H9 (cell line): ENCODE measurements around the gene APBB2. TPM values are rescaled to one million over a fixed set of nuclear protein-coding genes. Genes with fewer than 3 reads are reported as not detected.

Source experiments
- DNase-seq: peaks from one replicate; pipeline ENCODE4 v3.0.0-alpha.2; 2017
- H2AFZ ChIP-seq: one replicate; pipeline ENCODE4 v1.6.1; 2013; ENCODE audit warnings: mild to moderate bottlenecking, low read length, control low read depth, moderate library complexity
- H2AK5ac ChIP-seq: 2 replicates; pipeline ENCODE4 v1.6.1; 2013; ENCODE audit warnings: low read length, control low read depth, mixed read lengths; ENCODE audit not compliant: insufficient read length
- H2BK120ac ChIP-seq: one replicate; pipeline ENCODE4 v1.6.1; 2013; ENCODE audit warnings: low read depth, mild to moderate bottlenecking, low read length, control low read depth, inconsistent platforms; ENCODE audit not compliant: poor library complexity, severe bottlenecking
- H2BK12ac ChIP-seq: 2 replicates; pipeline ENCODE4 v1.6.1; 2013; ENCODE audit warnings: low read length, control low read depth, mixed read lengths, low read depth; ENCODE audit not compliant: insufficient read length
- H2BK15ac ChIP-seq: 2 replicates; pipeline ENCODE4 v1.6.1; 2013; ENCODE audit warnings: low read depth, low read length, control low read depth
- H2BK20ac ChIP-seq: one replicate; pipeline ENCODE4 v1.6.1; 2013; ENCODE audit warnings: low read depth, mild to moderate bottlenecking, low read length, control low read depth, inconsistent platforms; ENCODE audit not compliant: poor library complexity, severe bottlenecking
- H2BK5ac ChIP-seq: 2 replicates; pipeline ENCODE4 v1.6.1; 2013; ENCODE audit warnings: low read length, control low read depth, mixed read lengths; ENCODE audit not compliant: insufficient read length
- H3K14ac ChIP-seq: 2 replicates; pipeline ENCODE4 v1.6.1; 2013; ENCODE audit warnings: low read length, control low read depth; ENCODE audit not compliant: insufficient read depth
- H3K18ac ChIP-seq: 2 replicates; pipeline ENCODE4 v1.6.1; 2013; ENCODE audit warnings: low read depth, mild to moderate bottlenecking, mixed read lengths, low read length, control low read depth; ENCODE audit not compliant: insufficient read length
- H3K23ac ChIP-seq: 2 replicates; pipeline ENCODE4 v1.6.1; 2013; ENCODE audit warnings: low read length, control low read depth, mixed read lengths, low read depth; ENCODE audit not compliant: insufficient read length
- H3K23me2 ChIP-seq: 2 replicates; pipeline ENCODE4 v1.6.1; 2013; ENCODE audit warnings: low read depth, mild to moderate bottlenecking, mixed read lengths, low read length, control low read depth; ENCODE audit not compliant: insufficient read length, poor library complexity, severe bottlenecking
- H3K27ac ChIP-seq: 2 replicates; pipeline ENCODE4 v1.5.1; 2013; ENCODE audit warnings: low read length, control low read depth, mixed read lengths, low read depth; ENCODE audit not compliant: insufficient read length
- H3K27me3 ChIP-seq: 2 replicates; pipeline ENCODE4 v1.6.1; 2013; ENCODE audit warnings: low read length, control low read depth, inconsistent platforms; ENCODE audit not compliant: insufficient read depth
- H3K4ac ChIP-seq: 2 replicates; pipeline ENCODE4 v1.6.1; 2013; ENCODE audit warnings: low read depth, mild to moderate bottlenecking, control low read depth, inconsistent platforms, low read length, moderate library complexity
- H3K4me1 ChIP-seq: 2 replicates; pipeline ENCODE4 v1.6.1; 2013; ENCODE audit warnings: low read length, control low read depth, inconsistent platforms; ENCODE audit not compliant: insufficient read depth
- H3K4me2 ChIP-seq: 2 replicates; pipeline ENCODE4 v1.6.1; 2013; ENCODE audit warnings: low read length, control low read depth, mixed read lengths; ENCODE audit not compliant: insufficient read length, insufficient read depth
- H3K56ac ChIP-seq: 2 replicates; pipeline ENCODE4 v1.6.1; 2013; ENCODE audit warnings: low read depth, mild to moderate bottlenecking, mixed read lengths, low read length, control low read depth; ENCODE audit not compliant: insufficient read length
- H3K79me1 ChIP-seq: 2 replicates; pipeline ENCODE4 v1.6.1; 2013; ENCODE audit warnings: low read depth, mild to moderate bottlenecking, moderate library complexity, low read length, control low read depth, inconsistent platforms; ENCODE audit not compliant: insufficient read depth, poor library complexity, severe bottlenecking
- H3K79me2 ChIP-seq: 2 replicates; pipeline ENCODE4 v1.6.1; 2013; ENCODE audit warnings: low read length, control low read depth, inconsistent platforms; ENCODE audit not compliant: insufficient read depth
- H3K9ac ChIP-seq: 2 replicates; pipeline ENCODE4 v1.6.1; 2013; ENCODE audit warnings: low read length, control low read depth, mixed read lengths; ENCODE audit not compliant: insufficient read length; ENCODE audit errors: extremely low read depth
- H3K9me3 ChIP-seq: one replicate; pipeline ENCODE4 v1.6.1; 2013; ENCODE audit warnings: low read depth, low read length, inconsistent platforms; ENCODE audit not compliant: control insufficient read depth
- H3T11ph ChIP-seq: one replicate; pipeline ENCODE4 v1.6.1; 2013; ENCODE audit warnings: mild to moderate bottlenecking, low read length, control low read depth, inconsistent platforms
- H4K20me1 ChIP-seq: one replicate; pipeline ENCODE4 v1.6.1; 2013; ENCODE audit not compliant: control insufficient read depth, insufficient read length, insufficient read depth
- H4K5ac ChIP-seq: 2 replicates; pipeline ENCODE4 v1.6.1; 2013; ENCODE audit warnings: low read depth, mild to moderate bottlenecking, mixed read lengths, low read length, control low read depth; ENCODE audit not compliant: insufficient read length
- H4K8ac ChIP-seq: replicated peaks from 2 replicates; pipeline ENCODE4 v1.6.1; 2013; ENCODE audit warnings: low read length, control low read depth, mixed read lengths, low read depth; ENCODE audit not compliant: insufficient read length
- H4K91ac ChIP-seq: 2 replicates; pipeline ENCODE4 v1.6.1; 2013; ENCODE audit warnings: low read depth, mild to moderate bottlenecking, moderate library complexity, mixed read lengths, low read length, control low read depth; ENCODE audit not compliant: insufficient read length
- H3K27ac Mint-ChIP-seq, 3 experiments: 2 replicates in 2 of 3; 3 replicates in 1 of 3; pipeline ENCODE4 v1.8.0; 2020 to 2021; ENCODE audit warnings: mixed read lengths in 3 of 3, mild to moderate bottlenecking in 1 of 3, moderate library complexity in 1 of 3
- H3K27me3 Mint-ChIP-seq: 2 replicates; pipeline ENCODE4 v1.8.0; 2021; ENCODE audit warnings: low read depth, mild to moderate bottlenecking, moderate library complexity, mixed read lengths
- H3K36me3 Mint-ChIP-seq, 3 experiments: 2 replicates in 2 of 3; 3 replicates in 1 of 3; pipeline ENCODE4 v1.8.0; 2020 to 2021; ENCODE audit warnings: low read depth in 3 of 3, mixed read lengths in 3 of 3; ENCODE audit not compliant: insufficient read depth in 1 of 3
- H3K4me1 Mint-ChIP-seq, 2 experiments: 2 replicates each; pipeline ENCODE4 v1.8.0; 2020; ENCODE audit warnings: mixed read lengths in 2 of 2
- H3K4me3 Mint-ChIP-seq, 2 experiments: 2 replicates in 1 of 2; 3 replicates in 1 of 2; pipeline ENCODE4 v1.8.0; 2020 to 2021; ENCODE audit warnings: mild to moderate bottlenecking in 2 of 2, mixed read lengths in 2 of 2, moderate library complexity in 1 of 2
- H3K9me3 Mint-ChIP-seq, 2 experiments: 2 replicates in 1 of 2; 3 replicates in 1 of 2; pipeline ENCODE4 v1.8.0; 2020; ENCODE audit warnings: mild to moderate bottlenecking in 2 of 2, mixed read lengths in 2 of 2, moderate library complexity in 1 of 2
- WGBS: extraction: QIAGEN DNeasy Blood & Tissue Kit; methylation state at CpG from one replicate; pipeline ENCODE4 v1.1.7; 2013; ENCODE audit warnings: missing lambda C conversion rate, low lambda C conversion rate, mixed read lengths; ENCODE audit not compliant: insufficient read length; ENCODE audit errors: extremely low coverage; 5-methylcytosine and 5-hydroxymethylcytosine counted together
- total RNA-seq: library from RNA; stranded (reverse); gene quantifications from 2 replicates; pipeline ENCODE4 v1.2.1, GENCODE V29; 2021
- TF ChIP-seq, protein P1 (sequence below): fragments of 200-600 bp; sonication (generic); conservative IDR thresholded peaks from 3 replicates; pipeline ENCODE4 v1.8.0; 2021; ENCODE audit warnings: antibody characterized with exemption, mild to moderate bottlenecking

APBB2 gene
- total RNA-seq, 1 experiment from 2014 or later: 39.6 TPM

DNA sequence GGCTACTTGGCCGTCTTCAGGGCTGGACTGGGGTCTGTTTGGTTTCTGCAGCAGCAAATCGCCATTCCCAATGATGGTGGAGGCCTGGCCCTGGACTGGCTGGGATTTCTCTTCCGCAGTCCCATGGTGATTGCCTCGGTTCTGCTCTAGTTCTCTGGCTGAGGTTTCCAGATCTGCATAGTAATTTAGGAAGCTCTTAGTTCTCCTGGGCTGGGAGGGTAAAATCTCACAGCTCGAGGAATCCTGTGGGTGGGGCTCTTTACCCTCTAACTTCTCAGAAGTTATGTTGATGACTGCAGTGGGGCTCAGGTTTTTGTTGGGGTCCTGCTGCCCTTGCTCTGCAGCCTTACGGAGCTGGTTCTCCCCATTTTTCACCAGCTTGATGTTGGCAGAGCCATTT is 200.6 kb downstream of the APBB2 start:
- H3K23ac ChIP-seq: no peak overlapping the region
- H3K27me3 ChIP-seq: no peaks in the 10 kb centered on the region
- H3K27ac ChIP-seq: no peak overlapping the region
- H2BK12ac ChIP-seq: no peak overlapping the region
- DNase-seq: no peak
- H2BK120ac ChIP-seq: no peak overlapping the region
- Mint-ChIP-seq H3K36me3 (peaks cover 0 to 8% (median 3%) of the 10 kb centered on the region in 3 experiments; a peak in 3 of 7 replicates), H3K4me1 (peaks cover 11 to 13% of the 10 kb centered on the region in 2 experiments), H3K4me3 (no peak overlapping the region; a peak in 1 of 5 replicates), H3K27ac (peak overlapping the region in 1 of 3 experiments; percentile 9; a peak in 2 of 7 replicates), H3K9me3 (no peaks in the 10 kb centered on the region), H3K27me3 (no peaks in the 10 kb centered on the region)
- H3K14ac ChIP-seq: no peak overlapping the region; the same call in 1 of the 2 replicates
- H3K56ac ChIP-seq: no peak overlapping the region
- no peak overlapping the region for H2BK15ac ChIP-seq
- H2AK5ac ChIP-seq: no peak overlapping the region
- H2BK5ac ChIP-seq: no peak overlapping the region
- H3T11ph ChIP-seq: no peak overlapping the region
- no peaks in the 10 kb centered on the region for H4K20me1 ChIP-seq
- no peak overlapping the region for H3K9ac ChIP-seq
- no peak overlapping the region for H2BK20ac ChIP-seq
- H4K5ac ChIP-seq: no peak overlapping the region
- H3K4me1 ChIP-seq: peaks cover 5% of the 10 kb centered on the region; the same call in 1 of the 2 replicates
- H3K79me1 ChIP-seq: no peaks in the 10 kb centered on the region
- TF ChIP-seq, protein P1, sequence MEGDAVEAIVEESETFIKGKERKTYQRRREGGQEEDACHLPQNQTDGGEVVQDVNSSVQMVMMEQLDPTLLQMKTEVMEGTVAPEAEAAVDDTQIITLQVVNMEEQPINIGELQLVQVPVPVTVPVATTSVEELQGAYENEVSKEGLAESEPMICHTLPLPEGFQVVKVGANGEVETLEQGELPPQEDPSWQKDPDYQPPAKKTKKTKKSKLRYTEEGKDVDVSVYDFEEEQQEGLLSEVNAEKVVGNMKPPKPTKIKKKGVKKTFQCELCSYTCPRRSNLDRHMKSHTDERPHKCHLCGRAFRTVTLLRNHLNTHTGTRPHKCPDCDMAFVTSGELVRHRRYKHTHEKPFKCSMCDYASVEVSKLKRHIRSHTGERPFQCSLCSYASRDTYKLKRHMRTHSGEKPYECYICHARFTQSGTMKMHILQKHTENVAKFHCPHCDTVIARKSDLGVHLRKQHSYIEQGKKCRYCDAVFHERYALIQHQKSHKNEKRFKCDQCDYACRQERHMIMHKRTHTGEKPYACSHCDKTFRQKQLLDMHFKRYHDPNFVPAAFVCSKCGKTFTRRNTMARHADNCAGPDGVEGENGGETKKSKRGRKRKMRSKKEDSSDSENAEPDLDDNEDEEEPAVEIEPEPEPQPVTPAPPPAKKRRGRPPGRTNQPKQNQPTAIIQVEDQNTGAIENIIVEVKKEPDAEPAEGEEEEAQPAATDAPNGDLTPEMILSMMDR: no peak
- H2AFZ ChIP-seq: no peak overlapping the region
- no CpG with 5 or more reads among the region's 6 CpGs for WGBS
- no peaks in the 10 kb centered on the region for H3K9me3 ChIP-seq
- H3K4me2 ChIP-seq: no peak overlapping the region
- H4K8ac ChIP-seq: no peak overlapping the region
- H4K91ac ChIP-seq: no peak overlapping the region
- no peak overlapping the region for H3K18ac ChIP-seq
- H3K4ac ChIP-seq: no peak overlapping the region
- no peaks in the 10 kb centered on the region for H3K23me2 ChIP-seq
- no peaks in the 10 kb centered on the region for H3K79me2 ChIP-seq
